Measurements from ENCODE around the gene EPS15. TPM values are rescaled to one million over a fixed set of nuclear protein-coding genes. Genes with fewer than 3 reads are reported as not detected.
A peak's percentile ranks its signal among the peaks of the same experiment; 100 is the strongest.

The EPS15 gene
- total and polyA plus RNA-seq, 2 of the 13 experiments (the other 11 are each of a cell fraction or from before 2014, with no cell fraction given), result 14.3 to 19.3 TPM

DNA sequence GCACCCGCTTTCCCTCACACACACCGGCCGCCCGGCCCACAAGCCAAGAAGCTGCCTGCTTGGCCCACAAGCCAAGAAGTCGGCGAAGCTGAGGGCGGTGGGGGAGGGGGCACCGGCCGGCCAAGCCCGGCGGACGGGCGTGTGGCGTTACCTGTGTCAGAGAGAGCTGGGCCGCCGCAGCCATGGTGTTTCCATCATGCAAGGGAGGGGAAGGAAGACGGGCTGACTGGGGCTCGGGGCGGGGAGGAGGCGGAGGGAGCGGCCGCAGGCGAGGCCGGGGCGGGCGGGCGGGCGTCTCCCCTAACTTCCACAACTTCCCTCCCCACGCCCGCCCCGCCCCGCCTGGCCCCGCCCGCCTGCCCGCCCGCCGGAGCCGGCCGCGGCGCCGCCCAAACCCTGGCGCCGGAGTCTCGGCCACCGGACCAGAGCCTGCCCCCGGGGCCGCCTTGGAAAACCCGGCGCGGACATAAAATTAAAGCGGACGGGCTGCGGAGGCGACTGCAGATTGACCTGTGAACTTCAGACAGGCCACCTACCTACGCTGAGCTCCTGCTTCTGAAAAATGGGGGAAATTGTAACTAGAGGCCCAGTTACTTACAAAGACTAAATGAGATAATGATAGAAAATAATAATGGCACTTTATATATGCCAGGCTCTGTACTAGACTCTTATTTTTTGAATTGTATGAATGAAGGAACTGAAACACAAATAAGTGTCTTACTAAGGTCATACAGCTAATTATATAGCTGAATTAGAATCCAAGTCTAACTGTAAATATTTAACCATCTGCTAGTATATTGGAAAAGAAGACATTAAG is at the start of gene EPS15 (continued):
- TF ChIP-seq ZBTB2 (CRISPR knock-in tag; IDR thresholded peaks at IDR 0.05; ENCODE audit: low read depth), result peak; percentile 80
- TF ChIP-seq PAWR (CRISPR knock-in tag; IDR thresholded peaks at IDR 0.05; ENCODE audit: borderline replicate concordance), result no peak
- TF ChIP-seq KLF9 (CRISPR knock-in tag; IDR thresholded peaks at IDR 0.05; ENCODE audit: low read depth), result no peak
- peak; percentile 59; the same call in 1 of the 2 replicates for TF ChIP-seq ZNF24 (IDR thresholded peaks at IDR 0.05)
- TF ChIP-seq SYNCRIP (IDR thresholded peaks at IDR 0.05; ENCODE audit: insufficient read depth, low read depth, low read length), result no peak
- TF ChIP-seq ARNT2 (CRISPR knock-in tag; IDR thresholded peaks at IDR 0.05; ENCODE audit: low read depth), result peak; percentile 73; the same call in 1 of the 2 replicates
- TF ChIP-seq ZNF629 (CRISPR knock-in tag; conservative IDR thresholded peaks at IDR 0.05), result no peak
- TF ChIP-seq HOXA5 (CRISPR knock-in tag; IDR thresholded peaks at IDR 0.05), result peak; percentile 73; the same call in 1 of the 2 replicates
- TF ChIP-seq GFI1 (CRISPR knock-in tag; IDR thresholded peaks at IDR 0.05; ENCODE audit: borderline replicate concordance), result 0 out of 2 replicates have a peak, but pooled peaks have one; percentile 21
- TF ChIP-seq SALL1 (CRISPR knock-in tag; IDR thresholded peaks at IDR 0.05), result peak; percentile 69; the same call in 1 of the 2 replicates
- TF ChIP-seq, protein P1, sequence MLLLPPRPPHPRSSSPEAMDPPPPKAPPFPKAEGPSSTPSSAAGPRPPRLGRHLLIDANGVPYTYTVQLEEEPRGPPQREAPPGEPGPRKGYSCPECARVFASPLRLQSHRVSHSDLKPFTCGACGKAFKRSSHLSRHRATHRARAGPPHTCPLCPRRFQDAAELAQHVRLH (CRISPR knock-in tag; IDR thresholded peaks at IDR 0.05; ENCODE audit: borderline replicate concordance, low read depth), result peak; percentile 68; the same call in 1 of the 2 replicates
- TF ChIP-seq CHD4 (IDR thresholded peaks at IDR 0.05; ENCODE audit: borderline replicate concordance, low read length), result peak; percentile 96
- no peak for TF ChIP-seq ATF1 (CRISPR knock-in tag; IDR thresholded peaks at IDR 0.05)
- TF ChIP-seq, protein P2, sequence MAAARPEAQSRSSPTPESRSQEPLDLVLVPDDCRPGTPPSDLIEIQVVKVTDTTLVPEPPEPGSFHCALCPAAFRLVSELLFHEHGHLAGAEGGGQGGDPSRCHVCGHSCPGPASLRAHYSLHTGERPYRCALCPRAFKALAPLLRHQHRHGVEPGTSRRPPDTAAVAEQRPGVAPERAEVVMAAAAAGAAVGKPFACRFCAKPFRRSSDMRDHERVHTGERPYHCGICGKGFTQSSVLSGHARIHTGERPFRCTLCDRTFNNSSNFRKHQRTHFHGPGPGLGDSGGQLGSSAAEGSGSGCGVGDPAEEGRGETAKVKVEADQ (CRISPR knock-in tag; IDR thresholded peaks at IDR 0.05; ENCODE audit: borderline replicate concordance), result 0 out of 2 replicates have a peak, but pooled peaks have one; percentile 47
- TF ChIP-seq, protein P3, sequence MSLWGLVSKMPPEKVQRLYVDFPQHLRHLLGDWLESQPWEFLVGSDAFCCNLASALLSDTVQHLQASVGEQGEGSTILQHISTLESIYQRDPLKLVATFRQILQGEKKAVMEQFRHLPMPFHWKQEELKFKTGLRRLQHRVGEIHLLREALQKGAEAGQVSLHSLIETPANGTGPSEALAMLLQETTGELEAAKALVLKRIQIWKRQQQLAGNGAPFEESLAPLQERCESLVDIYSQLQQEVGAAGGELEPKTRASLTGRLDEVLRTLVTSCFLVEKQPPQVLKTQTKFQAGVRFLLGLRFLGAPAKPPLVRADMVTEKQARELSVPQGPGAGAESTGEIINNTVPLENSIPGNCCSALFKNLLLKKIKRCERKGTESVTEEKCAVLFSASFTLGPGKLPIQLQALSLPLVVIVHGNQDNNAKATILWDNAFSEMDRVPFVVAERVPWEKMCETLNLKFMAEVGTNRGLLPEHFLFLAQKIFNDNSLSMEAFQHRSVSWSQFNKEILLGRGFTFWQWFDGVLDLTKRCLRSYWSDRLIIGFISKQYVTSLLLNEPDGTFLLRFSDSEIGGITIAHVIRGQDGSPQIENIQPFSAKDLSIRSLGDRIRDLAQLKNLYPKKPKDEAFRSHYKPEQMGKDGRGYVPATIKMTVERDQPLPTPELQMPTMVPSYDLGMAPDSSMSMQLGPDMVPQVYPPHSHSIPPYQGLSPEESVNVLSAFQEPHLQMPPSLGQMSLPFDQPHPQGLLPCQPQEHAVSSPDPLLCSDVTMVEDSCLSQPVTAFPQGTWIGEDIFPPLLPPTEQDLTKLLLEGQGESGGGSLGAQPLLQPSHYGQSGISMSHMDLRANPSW (CRISPR knock-in tag; IDR thresholded peaks at IDR 0.05; ENCODE audit: borderline replicate concordance), result no peak
- TF ChIP-seq RFX5 (IDR thresholded peaks at IDR 0.05; ENCODE audit: low read depth, low read length), result no peak
- no peak; the same call in 1 of the 2 replicates for TF ChIP-seq SRY (CRISPR knock-in tag; IDR thresholded peaks at IDR 0.05)
- TF ChIP-seq TARDBP (CRISPR knock-in tag; IDR thresholded peaks at IDR 0.05), result 0 out of 2 replicates have a peak, but pooled peaks have one; percentile 37
- peak; percentile 83 for TF ChIP-seq ZNF3 (CRISPR knock-in tag; IDR thresholded peaks at IDR 0.05)
- peak; percentile 99 for TF ChIP-seq PRDM15 (CRISPR knock-in tag; IDR thresholded peaks at IDR 0.05)
